H9 (cell line): ENCODE data around the gene LRRC8C. TPM values are rescaled to one million over a fixed set of nuclear protein-coding genes. Genes with fewer than 3 reads are reported as not detected.

ENCODE experiments used
- DNase-seq: peaks from one replicate; pipeline ENCODE4 v3.0.0-alpha.2; 2017
- H2AFZ ChIP-seq: one replicate; pipeline ENCODE4 v1.6.1; 2013; ENCODE audit warnings: mild to moderate bottlenecking, low read length, control low read depth, moderate library complexity
- H2AK5ac ChIP-seq: 2 replicates; pipeline ENCODE4 v1.6.1; 2013; ENCODE audit warnings: low read length, control low read depth, mixed read lengths; ENCODE audit not compliant: insufficient read length
- H2BK120ac ChIP-seq: one replicate; pipeline ENCODE4 v1.6.1; 2013; ENCODE audit warnings: low read depth, mild to moderate bottlenecking, low read length, control low read depth, inconsistent platforms; ENCODE audit not compliant: poor library complexity, severe bottlenecking
- H2BK12ac ChIP-seq: 2 replicates; pipeline ENCODE4 v1.6.1; 2013; ENCODE audit warnings: low read length, control low read depth, mixed read lengths, low read depth; ENCODE audit not compliant: insufficient read length
- H2BK15ac ChIP-seq: 2 replicates; pipeline ENCODE4 v1.6.1; 2013; ENCODE audit warnings: low read depth, low read length, control low read depth
- H2BK20ac ChIP-seq: one replicate; pipeline ENCODE4 v1.6.1; 2013; ENCODE audit warnings: low read depth, mild to moderate bottlenecking, low read length, control low read depth, inconsistent platforms; ENCODE audit not compliant: poor library complexity, severe bottlenecking
- H2BK5ac ChIP-seq: 2 replicates; pipeline ENCODE4 v1.6.1; 2013; ENCODE audit warnings: low read length, control low read depth, mixed read lengths; ENCODE audit not compliant: insufficient read length
- H3K14ac ChIP-seq: 2 replicates; pipeline ENCODE4 v1.6.1; 2013; ENCODE audit warnings: low read length, control low read depth; ENCODE audit not compliant: insufficient read depth
- H3K18ac ChIP-seq: 2 replicates; pipeline ENCODE4 v1.6.1; 2013; ENCODE audit warnings: low read depth, mild to moderate bottlenecking, mixed read lengths, low read length, control low read depth; ENCODE audit not compliant: insufficient read length
- H3K23ac ChIP-seq: 2 replicates; pipeline ENCODE4 v1.6.1; 2013; ENCODE audit warnings: low read length, control low read depth, mixed read lengths, low read depth; ENCODE audit not compliant: insufficient read length
- H3K23me2 ChIP-seq: 2 replicates; pipeline ENCODE4 v1.6.1; 2013; ENCODE audit warnings: low read depth, mild to moderate bottlenecking, mixed read lengths, low read length, control low read depth; ENCODE audit not compliant: insufficient read length, poor library complexity, severe bottlenecking
- H3K27ac ChIP-seq: 2 replicates; pipeline ENCODE4 v1.5.1; 2013; ENCODE audit warnings: low read length, control low read depth, mixed read lengths, low read depth; ENCODE audit not compliant: insufficient read length
- H3K27me3 ChIP-seq: 2 replicates; pipeline ENCODE4 v1.6.1; 2013; ENCODE audit warnings: low read length, control low read depth, inconsistent platforms; ENCODE audit not compliant: insufficient read depth
- H3K4ac ChIP-seq: 2 replicates; pipeline ENCODE4 v1.6.1; 2013; ENCODE audit warnings: low read depth, mild to moderate bottlenecking, control low read depth, inconsistent platforms, low read length, moderate library complexity
- H3K4me1 ChIP-seq: 2 replicates; pipeline ENCODE4 v1.6.1; 2013; ENCODE audit warnings: low read length, control low read depth, inconsistent platforms; ENCODE audit not compliant: insufficient read depth
- H3K4me2 ChIP-seq: 2 replicates; pipeline ENCODE4 v1.6.1; 2013; ENCODE audit warnings: low read length, control low read depth, mixed read lengths; ENCODE audit not compliant: insufficient read length, insufficient read depth
- H3K56ac ChIP-seq: 2 replicates; pipeline ENCODE4 v1.6.1; 2013; ENCODE audit warnings: low read depth, mild to moderate bottlenecking, mixed read lengths, low read length, control low read depth; ENCODE audit not compliant: insufficient read length
- H3K79me1 ChIP-seq: 2 replicates; pipeline ENCODE4 v1.6.1; 2013; ENCODE audit warnings: low read depth, mild to moderate bottlenecking, moderate library complexity, low read length, control low read depth, inconsistent platforms; ENCODE audit not compliant: insufficient read depth, poor library complexity, severe bottlenecking
- H3K79me2 ChIP-seq: 2 replicates; pipeline ENCODE4 v1.6.1; 2013; ENCODE audit warnings: low read length, control low read depth, inconsistent platforms; ENCODE audit not compliant: insufficient read depth
- H3K9ac ChIP-seq: 2 replicates; pipeline ENCODE4 v1.6.1; 2013; ENCODE audit warnings: low read length, control low read depth, mixed read lengths; ENCODE audit not compliant: insufficient read length; ENCODE audit errors: extremely low read depth
- H3K9me3 ChIP-seq: one replicate; pipeline ENCODE4 v1.6.1; 2013; ENCODE audit warnings: low read depth, low read length, inconsistent platforms; ENCODE audit not compliant: control insufficient read depth
- H3T11ph ChIP-seq: one replicate; pipeline ENCODE4 v1.6.1; 2013; ENCODE audit warnings: mild to moderate bottlenecking, low read length, control low read depth, inconsistent platforms
- H4K20me1 ChIP-seq: one replicate; pipeline ENCODE4 v1.6.1; 2013; ENCODE audit not compliant: control insufficient read depth, insufficient read length, insufficient read depth
- H4K5ac ChIP-seq: 2 replicates; pipeline ENCODE4 v1.6.1; 2013; ENCODE audit warnings: low read depth, mild to moderate bottlenecking, mixed read lengths, low read length, control low read depth; ENCODE audit not compliant: insufficient read length
- H4K8ac ChIP-seq: replicated peaks from 2 replicates; pipeline ENCODE4 v1.6.1; 2013; ENCODE audit warnings: low read length, control low read depth, mixed read lengths, low read depth; ENCODE audit not compliant: insufficient read length
- H4K91ac ChIP-seq: 2 replicates; pipeline ENCODE4 v1.6.1; 2013; ENCODE audit warnings: low read depth, mild to moderate bottlenecking, moderate library complexity, mixed read lengths, low read length, control low read depth; ENCODE audit not compliant: insufficient read length
- H3K27ac Mint-ChIP-seq, 3 experiments: 2 replicates in 2 of 3; 3 replicates in 1 of 3; pipeline ENCODE4 v1.8.0; 2020 to 2021; ENCODE audit warnings: mixed read lengths in 3 of 3, mild to moderate bottlenecking in 1 of 3, moderate library complexity in 1 of 3
- H3K27me3 Mint-ChIP-seq: 2 replicates; pipeline ENCODE4 v1.8.0; 2021; ENCODE audit warnings: low read depth, mild to moderate bottlenecking, moderate library complexity, mixed read lengths
- H3K36me3 Mint-ChIP-seq, 3 experiments: 2 replicates in 2 of 3; 3 replicates in 1 of 3; pipeline ENCODE4 v1.8.0; 2020 to 2021; ENCODE audit warnings: low read depth in 3 of 3, mixed read lengths in 3 of 3; ENCODE audit not compliant: insufficient read depth in 1 of 3
- H3K4me1 Mint-ChIP-seq, 2 experiments: 2 replicates each; pipeline ENCODE4 v1.8.0; 2020; ENCODE audit warnings: mixed read lengths in 2 of 2
- H3K4me3 Mint-ChIP-seq, 2 experiments: 2 replicates in 1 of 2; 3 replicates in 1 of 2; pipeline ENCODE4 v1.8.0; 2020 to 2021; ENCODE audit warnings: mild to moderate bottlenecking in 2 of 2, mixed read lengths in 2 of 2, moderate library complexity in 1 of 2
- H3K9me3 Mint-ChIP-seq, 2 experiments: 2 replicates in 1 of 2; 3 replicates in 1 of 2; pipeline ENCODE4 v1.8.0; 2020; ENCODE audit warnings: mild to moderate bottlenecking in 2 of 2, mixed read lengths in 2 of 2, moderate library complexity in 1 of 2
- CTCF ChIP-seq: fragments of 200-600 bp; sonication (generic); conservative IDR thresholded peaks from 3 replicates; pipeline ENCODE4 v1.8.0; 2021; ENCODE audit warnings: antibody characterized with exemption, mild to moderate bottlenecking
- WGBS: extraction: QIAGEN DNeasy Blood & Tissue Kit; methylation state at CpG from one replicate; pipeline ENCODE4 v1.1.7; 2013; ENCODE audit warnings: missing lambda C conversion rate, low lambda C conversion rate, mixed read lengths; ENCODE audit not compliant: insufficient read length; ENCODE audit errors: extremely low coverage; 5-methylcytosine and 5-hydroxymethylcytosine counted together
- total RNA-seq: library from RNA; stranded (reverse); gene quantifications from 2 replicates; pipeline ENCODE4 v1.2.1, GENCODE V29; 2021

LRRC8C gene
- total RNA-seq, 1 experiment from 2014 or later: 1.9 TPM

GRCh38 chr1:89763649-89763986, 130.7 kb downstream of the LRRC8C start:
- no peak overlapping the region for H3K4ac ChIP-seq
- H3K79me2 ChIP-seq: no peaks in the 10 kb centered on the region
- Mint-ChIP-seq H3K9me3 (no peaks in the 10 kb centered on the region), H3K36me3 (no peaks in the 10 kb centered on the region), H3K27me3 (peaks cover 40% of the 10 kb centered on the region), H3K27ac (peak overlapping the region in 1 of 3 experiments; percentile 48; a peak in 1 of 7 replicates), H3K4me1 (peaks cover 12 to 16% of the 10 kb centered on the region in 2 experiments), H3K4me3 (peak overlapping the region; percentile 83 to 90)
- no peak overlapping the region for H3K18ac ChIP-seq
- no peak overlapping the region for H2BK15ac ChIP-seq
- H3K79me1 ChIP-seq: no peaks in the 10 kb centered on the region
- no peak overlapping the region for H3T11ph ChIP-seq
- no peak overlapping the region for H2BK5ac ChIP-seq
- H4K91ac ChIP-seq: no peak overlapping the region
- no peak overlapping the region for H3K14ac ChIP-seq
- no peak overlapping the region for H3K9ac ChIP-seq
- H3K9me3 ChIP-seq: no peaks in the 10 kb centered on the region
- no CpG with 5 or more reads among the region's 5 CpGs for WGBS
- H2BK120ac ChIP-seq: no peak overlapping the region
- peak overlapping the region; percentile 84 for H3K4me2 ChIP-seq
- H4K5ac ChIP-seq: no peak overlapping the region
- no peak for DNase-seq
- TF ChIP-seq CTCF: no peak
- no peak overlapping the region for H3K23ac ChIP-seq
- H3K23me2 ChIP-seq: peaks cover 6% of the 10 kb centered on the region
- H2BK20ac ChIP-seq: no peak overlapping the region
- no peaks in the 10 kb centered on the region; the same call in 1 of the 2 replicates for H3K4me1 ChIP-seq
- no peak overlapping the region for H2AK5ac ChIP-seq
- H3K56ac ChIP-seq: no peak overlapping the region
- H3K27me3 ChIP-seq: peaks cover 7% of the 10 kb centered on the region; the same call in 1 of the 2 replicates
- H3K27ac ChIP-seq: no peak overlapping the region
- no peaks in the 10 kb centered on the region for H4K20me1 ChIP-seq
- H2BK12ac ChIP-seq: no peak overlapping the region
- peak overlapping the region; percentile 42 for H2AFZ ChIP-seq
- H4K8ac ChIP-seq: no peak overlapping the region
